GM12874 (cell line): ENCODE data around the gene RXRA.

Source experiments
- CTCF ChIP-seq: IDR thresholded peaks from 2 replicates; pipeline ENCODE4 v1.5.1; 2011; ENCODE audit warnings: low read depth, mild to moderate bottlenecking, control low read depth, low read length, moderate library complexity; ENCODE audit not compliant: insufficient read depth

Gene RXRA

GRCh38 chr9:134414900-134415425, 88.7 kb downstream of the RXRA start:
- no peak for TF ChIP-seq CTCF

GRCh38 chr9:134416385-134417015, 90.2 kb downstream of the RXRA start:
- TF ChIP-seq CTCF = no peak

- TF ChIP-seq CTCF = no peak
These were observed 92.1 kb downstream of the RXRA start for GRCh38 chr9:134418354-134418753.

- no peak for TF ChIP-seq CTCF
These were observed 92.9 kb downstream of the RXRA start for GRCh38 chr9:134419000-134419683.

DNA sequence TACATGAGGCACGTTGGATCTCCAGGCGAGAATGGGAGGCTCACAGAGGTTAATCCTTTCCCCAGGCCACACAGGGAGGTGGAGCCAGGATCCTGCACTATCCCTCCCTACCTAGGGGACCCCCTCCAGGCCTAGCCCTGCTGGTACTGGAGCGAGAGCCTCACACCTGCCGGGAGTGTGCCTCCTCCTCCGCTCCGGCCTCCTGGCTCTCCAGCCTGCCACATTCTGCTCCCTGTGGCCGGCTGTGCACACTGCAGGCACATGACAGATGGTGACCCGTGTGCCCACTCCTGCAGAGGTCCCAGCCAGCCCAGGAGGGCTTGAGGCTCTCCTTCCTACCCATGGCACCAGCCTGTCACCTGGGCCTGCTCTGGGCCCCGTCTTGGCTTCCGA, 93.4 kb downstream of the RXRA start:
- peak; percentile 32; the same call in 1 of the 2 replicates for TF ChIP-seq CTCF

DNA sequence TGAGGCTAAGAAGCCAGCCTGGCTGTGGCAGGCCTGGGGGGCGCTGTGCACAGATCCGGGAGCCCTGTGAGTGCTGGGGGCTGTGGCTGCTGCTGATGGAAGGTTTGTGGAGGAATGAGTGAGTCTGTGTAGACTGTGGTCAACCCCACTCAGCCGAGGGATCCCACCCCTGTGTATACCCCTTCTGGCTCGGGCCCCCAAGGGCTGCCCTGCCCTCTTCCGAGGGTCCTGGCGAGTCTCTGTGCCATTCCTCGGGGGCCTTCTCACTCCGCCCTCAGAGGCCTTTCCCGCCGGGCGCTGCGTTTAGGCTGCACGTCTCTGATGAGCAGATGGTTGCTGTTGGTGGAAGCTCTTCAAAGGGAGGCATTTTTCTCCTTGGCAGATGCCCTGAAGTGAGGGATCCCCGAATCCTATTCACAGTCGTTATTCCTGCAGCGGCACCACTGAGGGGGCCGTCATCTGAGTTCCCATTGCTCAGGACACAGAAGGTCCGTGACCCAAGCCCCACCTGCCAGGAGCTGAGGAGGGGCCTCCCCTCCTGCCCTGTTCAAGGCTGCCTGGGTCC, 94.1 kb downstream of the RXRA start:
- TF ChIP-seq CTCF = no peak

DNA sequence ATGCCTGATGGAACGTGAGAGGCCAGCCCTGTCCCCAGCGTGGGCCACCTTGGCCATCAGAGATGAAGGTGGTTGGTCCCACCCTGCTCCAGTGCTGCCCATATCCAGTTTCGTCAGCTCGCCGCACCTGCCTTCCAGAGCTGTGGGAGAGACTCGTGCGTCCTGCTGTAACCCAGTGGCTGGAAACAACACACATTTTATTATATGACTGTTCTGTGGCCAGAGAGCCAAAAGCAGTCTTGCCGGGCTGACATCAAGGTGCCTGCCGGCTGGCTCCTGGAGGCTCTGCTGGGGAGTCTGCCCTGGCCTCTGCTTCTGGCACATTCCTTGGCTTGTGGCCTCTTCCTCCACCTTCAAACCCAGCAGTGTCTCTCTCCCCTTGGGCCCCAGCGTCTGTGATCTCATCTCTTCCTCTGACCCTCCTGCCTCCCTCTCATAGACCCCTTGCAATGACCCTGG, 94.7 kb downstream of the RXRA start:
- no peak for TF ChIP-seq CTCF
